PC-3 (cell line): ENCODE results near the gene GADD45B. TPM values are rescaled to one million over a fixed set of nuclear protein-coding genes. Genes with fewer than 3 reads are reported as not detected.

Source experiments
- ATAC-seq: fragments of 200-7000 bp; cut with Tn5 transposase; 2 replicates; pipeline ENCODE4 v1.9.1; 2020; ENCODE audit warnings: mild to moderate bottlenecking, moderate library complexity
- BruUV-seq: library from RNA; stranded (reverse); fragments of 400-500 nt; replicated peaks from 2 replicates; lab custom pipeline; 2021; lab: Mats Ljungman, UMichigan
- CTCF ChIA-PET: fragments of 300-600 bp; sonication (Branson Sonifier 250); formaldehyde crosslinking; loops from one replicate; lab custom pipeline; 2022; ENCODE audit warnings: antibody characterized with exemption; lab: Charles Lee
- POLR2A ChIA-PET: fragments of 300-600 bp; sonication (Branson Sonifier 250); formaldehyde crosslinking; loops from one replicate; lab custom pipeline; 2022; ENCODE audit warnings: antibody characterized with exemption; ENCODE audit not compliant: unreplicated experiment; lab: Charles Lee
- DNase-seq: peaks from one replicate; pipeline ENCODE4 v3.0.0-alpha.2; 2015
- H2AFZ ChIP-seq: fragments of 300-600 bp; sonication (generic); 2 replicates; pipeline ENCODE4 v1.6.0; 2016; ENCODE audit warnings: antibody characterized with exemption, low read length
- H3F3A ChIP-seq: fragments of 300-600 bp; sonication (generic); one replicate; pipeline ENCODE4 v1.6.0; 2017; ENCODE audit warnings: antibody characterized with exemption, low read length, control low read depth, mild to moderate bottlenecking; ENCODE audit not compliant: unreplicated experiment
- H3K27ac ChIP-seq: fragments of 300-600 bp; sonication (generic); 2 replicates; pipeline ENCODE4 v1.5.1; 2016; ENCODE audit warnings: mild to moderate bottlenecking, low read length
- H3K27me3 ChIP-seq: fragments of 300-600 bp; sonication (generic); 2 replicates; pipeline ENCODE4 v1.6.1; 2016; ENCODE audit warnings: low read length, mixed read lengths
- H3K36me3 ChIP-seq: fragments of 300-600 bp; sonication (generic); 2 replicates; pipeline ENCODE4 v1.6.1; 2016; ENCODE audit warnings: low read depth, mixed run types, low read length, mixed read lengths
- H3K4me1 ChIP-seq: fragments of 300-600 bp; sonication (generic); 2 replicates; pipeline ENCODE4 v1.5.1; 2016; ENCODE audit warnings: low read length; ENCODE audit not compliant: insufficient read depth
- H3K4me2 ChIP-seq: fragments of 300-600 bp; sonication (generic); 2 replicates; pipeline ENCODE4 v1.6.0; 2016; ENCODE audit warnings: low read length
- H3K4me3 ChIP-seq: fragments of 300-600 bp; sonication (generic); 2 replicates; pipeline ENCODE4 v1.5.1; 2016; ENCODE audit warnings: mild to moderate bottlenecking, low read length, mixed read lengths
- H3K79me2 ChIP-seq: fragments of 300-600 bp; sonication (generic); 2 replicates; pipeline ENCODE4 v1.6.1; 2017; ENCODE audit warnings: low read length, mixed read lengths
- H3K9ac ChIP-seq: fragments of 300-600 bp; sonication (generic); 2 replicates; pipeline ENCODE4 v1.6.0; 2016; ENCODE audit warnings: mild to moderate bottlenecking, low read length
- H3K9me2 ChIP-seq: fragments of 300-600 bp; sonication (generic); replicated peaks from 2 replicates; pipeline ENCODE4 v1.6.1; 2016; ENCODE audit warnings: mixed run types, low read length, mixed read lengths
- H3K9me3 ChIP-seq: fragments of 300-600 bp; sonication (generic); 2 replicates; pipeline ENCODE4 v1.6.1; 2016; ENCODE audit warnings: low read length, mixed read lengths
- H4K20me1 ChIP-seq: fragments of 300-600 bp; sonication (generic); 2 replicates; pipeline ENCODE4 v1.6.1; 2016; ENCODE audit warnings: low read length, mixed read lengths
- CTCF ChIP-seq: fragments of 300-600 bp; sonication (generic); conservative IDR thresholded peaks from 2 replicates; pipeline ENCODE4 v1.5.1; 2017; ENCODE audit warnings: antibody characterized with exemption, low read depth, mild to moderate bottlenecking, low read length
- EZH2 ChIP-seq: fragments of 300-600 bp; sonication (generic); IDR thresholded peaks from one replicate; pipeline ENCODE4 v1.6.1; 2017; ENCODE audit warnings: antibody characterized with exemption, mild to moderate bottlenecking, low read length; ENCODE audit not compliant: unreplicated experiment
- EZH2phosphoT487 ChIP-seq: fragments of 300-600 bp; sonication (generic); IDR thresholded peaks from 2 replicates; pipeline ENCODE4 v1.6.1; 2018; ENCODE audit warnings: mild to moderate bottlenecking, antibody characterized with exemption, low read length, borderline replicate concordance
- intact Hi-C: fragments of 100-400 bp; cut with micrococcal nuclease; formaldehyde crosslinking; loops from 2 replicates; pipeline ENCODE4 v1.9.0; 2023
- total RNA-seq: library from RNA; depleted of rRNA; stranded (reverse); fragments of >200 nt; gene quantifications from 2 replicates; pipeline ENCODE4 v1.2.3, GENCODE V29; 2014

Gene GADD45B
- total RNA-seq, 1 experiment from 2014 or later, result 137 TPM

DNA sequence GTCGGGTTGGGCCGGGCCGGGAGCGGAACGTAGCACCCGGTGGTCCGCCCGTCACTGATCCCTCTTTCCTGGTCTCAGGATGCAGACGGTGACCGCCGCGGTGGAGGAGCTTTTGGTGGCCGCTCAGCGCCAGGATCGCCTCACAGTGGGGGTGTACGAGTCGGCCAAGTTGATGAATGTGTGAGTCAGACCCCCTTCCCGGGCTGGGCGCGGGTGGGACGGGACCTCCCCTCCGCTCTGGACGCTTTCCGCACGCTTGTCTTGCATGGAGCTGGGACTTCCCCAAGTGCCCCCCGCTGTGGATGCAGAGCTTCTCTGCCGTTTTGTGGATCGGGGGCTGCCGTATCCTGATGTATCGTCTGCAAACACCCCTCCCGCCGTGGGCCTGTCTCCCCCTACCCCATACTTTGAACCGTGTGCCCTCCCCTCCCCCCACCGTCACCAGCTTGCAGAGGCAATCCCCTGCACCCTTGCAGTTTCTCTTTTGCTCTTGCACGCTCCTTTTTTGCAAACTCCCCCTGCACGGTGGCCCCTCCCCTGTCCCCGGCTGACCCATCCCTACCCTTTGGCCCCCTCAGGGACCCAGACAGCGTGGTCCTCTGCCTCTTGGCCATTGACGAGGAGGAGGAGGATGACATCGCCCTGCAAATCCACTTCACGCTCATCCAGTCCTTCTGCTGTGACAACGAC, 669 bp downstream of the GADD45B start:
- peak; percentile 2 for ATAC-seq
- Histone ChIP-seq H3K4me1 (peaks cover 5% of the 10 kb centered on the region; the same call in 1 of the 2 replicates), H3K9me2 (no peaks in the 10 kb centered on the region), H3K4me3 (peak overlapping the region; percentile 100), H3K9me3 (no peaks in the 10 kb centered on the region), H3K4me2 (peak overlapping the region; percentile 92), H3K9ac (peak overlapping the region; percentile 86), H3F3A (no peaks in the 10 kb centered on the region), H3K27ac (peak overlapping the region; percentile 64), H3K36me3 (peaks cover 14% of the 10 kb centered on the region), H3K27me3 (no peaks in the 10 kb centered on the region), H2AFZ (no peak overlapping the region), H3K79me2 (peaks cover 38% of the 10 kb centered on the region), H4K20me1 (peaks cover 17% of the 10 kb centered on the region)
- no peak for TF ChIP-seq CTCF
- TF ChIP-seq EZH2phosphoT487, result no peak
- TF ChIP-seq EZH2, result no peak
- DNase-seq, result peak; percentile 39
- BruUV-seq, result TSS peak; percentile 92
- intact Hi-C loops, result loop anchor here (1.0 kb wide), 2 partner anchors 67 to 103 kb away; no protein-coding TSS in a partner anchor
- ChIA-PET POLR2A (interaction anchor here (0.5 to 1.8 kb wide), 17 partner anchors 14 to 626 kb away, joined by 3 to 20 read pairs (median 8); no protein-coding TSS in a partner anchor), CTCF (interaction anchor here (0.6 to 1.9 kb wide), 6 partner anchors 15 to 135 kb away, joined by 4 to 10 read pairs (median 6); no protein-coding TSS in a partner anchor)

DNA sequence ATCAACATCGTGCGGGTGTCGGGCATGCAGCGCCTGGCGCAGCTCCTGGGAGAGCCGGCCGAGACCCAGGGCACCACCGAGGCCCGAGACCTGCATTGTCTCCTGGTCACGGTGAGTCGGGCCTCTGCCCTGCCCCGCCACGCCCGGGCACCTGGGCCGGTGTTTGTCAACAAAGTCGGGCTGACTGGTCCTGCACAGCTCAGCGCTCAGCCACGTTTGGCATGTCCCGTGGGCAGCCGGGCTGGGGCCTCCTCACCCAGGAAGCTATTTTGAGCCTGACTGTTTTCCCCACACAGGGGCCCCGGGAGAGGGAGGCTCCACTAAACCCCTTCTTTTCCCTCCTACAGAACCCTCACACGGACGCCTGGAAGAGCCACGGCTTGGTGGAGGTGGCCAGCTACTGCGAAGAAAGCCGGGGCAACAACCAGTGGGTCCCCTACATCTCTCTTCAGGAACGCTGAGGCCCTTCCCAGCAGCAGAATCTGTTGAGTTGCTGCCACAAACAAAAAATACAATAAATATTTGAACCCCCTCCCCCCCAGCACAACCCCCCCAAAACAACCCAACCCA, 1.3 kb downstream of the GADD45B start:
- H4K20me1 ChIP-seq, result peaks cover 17% of the 10 kb centered on the region
- H3K36me3 ChIP-seq, result peaks cover 14% of the 10 kb centered on the region
- H2AFZ ChIP-seq, result no peak overlapping the region
- peak; percentile 4; the same call in 1 of the 2 replicates for ATAC-seq
- no peaks in the 10 kb centered on the region for H3K27me3 ChIP-seq
- peak overlapping the region; percentile 100 for H3K4me3 ChIP-seq
- no peaks in the 10 kb centered on the region for H3K9me2 ChIP-seq
- intact Hi-C loops, result no loop called here
- CTCF ChIA-PET, result interaction anchor here (0.6 to 1.9 kb wide), 2 partner anchors 102 to 159 kb away, joined by 6 read pairs; no protein-coding TSS in a partner anchor
- peak overlapping the region; percentile 67 for H3K27ac ChIP-seq
- peak overlapping the region; percentile 86 for H3K9ac ChIP-seq
- peaks cover 5% of the 10 kb centered on the region; the same call in 1 of the 2 replicates for H3K4me1 ChIP-seq
- peak overlapping the region; percentile 92 for H3K4me2 ChIP-seq
- BruUV-seq, result no TSS peak
- POLR2A ChIA-PET, result interaction anchor here (0.5 to 1.8 kb wide), 6 partner anchors 66 to 625 kb away, joined by 3 to 19 read pairs (median 16); no protein-coding TSS in a partner anchor
- DNase-seq, result peak; percentile 50
- TF ChIP-seq CTCF, result no peak
- no peak for TF ChIP-seq EZH2
- no peak for TF ChIP-seq EZH2phosphoT487
- H3F3A ChIP-seq, result no peaks in the 10 kb centered on the region
- peaks cover 38% of the 10 kb centered on the region for H3K79me2 ChIP-seq
- no peaks in the 10 kb centered on the region for H3K9me3 ChIP-seq
